HepG2 (cell line): Measurements from ENCODE around the gene HMX1. TPM values are rescaled to one million over a fixed set of nuclear protein-coding genes. Genes with fewer than 3 reads are reported as not detected.

Experiments used
- GTF3A ChIP-seq: sonication (generic); formaldehyde crosslinking; conservative IDR thresholded peaks from 2 replicates; pipeline ENCODE4 v1.4.0; 2020; ENCODE audit warnings: mild to moderate bottlenecking, missing genetic modification reagents
- PCBP2 ChIP-seq: fragments of 200-400 bp; formaldehyde crosslinking; optimal IDR thresholded peaks from 2 replicates; pipeline ENCODE3; 2018; ENCODE audit warnings: low read length, low read depth; ENCODE audit not compliant: poor library complexity, severe bottlenecking
- ZNF343 ChIP-seq: sonication (generic); formaldehyde crosslinking; IDR thresholded peaks from 2 replicates; pipeline ENCODE4 v1.4.0; 2020; ENCODE audit warnings: mild to moderate bottlenecking, missing genetic modification reagents
- ZNF546 ChIP-seq: sonication (generic); formaldehyde crosslinking; conservative IDR thresholded peaks from 2 replicates; pipeline ENCODE4 v1.8.1; 2023; ENCODE audit warnings: mild to moderate bottlenecking, missing genetic modification reagents
- ZNF773 ChIP-seq: sonication (generic); formaldehyde crosslinking; IDR thresholded peaks from 2 replicates; pipeline ENCODE4 v1.4.0; 2020; ENCODE audit warnings: missing genetic modification reagents, borderline replicate concordance
- ZNF782 ChIP-seq: sonication (generic); formaldehyde crosslinking; IDR thresholded peaks from 2 replicates; pipeline ENCODE4 v1.4.0; 2020; ENCODE audit warnings: missing genetic modification reagents, mild to moderate bottlenecking, borderline replicate concordance
- polyA plus RNA-seq, 8 experiments: library from polyadenylated mRNA; depleted of rRNA in 3 of 8; stranded (reverse) in 7 of 8; unstranded in 1 of 8; fragments of >200 nt; fragmentation: Illumina TruSeq in 4 of 8; extraction: Trizol in 4 of 8; gene quantifications; 2 replicates each; pipeline versions ENCODE4 v1.2.1 to v1.2.3, GENCODE V29; 2011 to 2016; ENCODE audit warnings: low read depth in 4 of 8, missing spikeins in 1 of 8, mixed read lengths in 1 of 8; ENCODE audit not compliant: insufficient read depth in 1 of 8
- total RNA-seq, 5 experiments: library from RNA; depleted of rRNA; stranded (reverse); fragments of >200 nt; fragmentation: Illumina TruSeq; extraction: Trizol; gene quantifications; 2 replicates each; pipeline ENCODE4 v1.2.3, GENCODE V29; 2016; ENCODE audit warnings: low read depth in 1 of 5
- TF ChIP-seq, protein P1 (sequence below): fragments of 450-650 bp; IDR thresholded peaks from 2 replicates; pipeline ENCODE4 v1.6.1; 2017; ENCODE audit warnings: mild to moderate bottlenecking
- TF ChIP-seq, protein P2 (sequence below): sonication (generic); formaldehyde crosslinking; IDR thresholded peaks from 2 replicates; pipeline ENCODE4 v1.4.0; 2020; ENCODE audit warnings: mild to moderate bottlenecking, low read depth, missing genetic modification reagents
- TF ChIP-seq, protein P3 (sequence below): sonication (generic); formaldehyde crosslinking; IDR thresholded peaks from 2 replicates; pipeline ENCODE4 v1.5.0; 2020; ENCODE audit warnings: mild to moderate bottlenecking, low read depth, missing genetic modification reagents, borderline replicate concordance
- TF ChIP-seq, protein P4 (sequence below): IDR thresholded peaks from 2 replicates; pipeline ENCODE4 v1.6.1; 2012; ENCODE audit warnings: low read length, improper control_type of control experiment

Gene HMX1
- total and polyA plus RNA-seq, 2 of the 13 experiments (the other 11 are each of a cell fraction or from before 2014, with no cell fraction given), result not detected

DNA sequence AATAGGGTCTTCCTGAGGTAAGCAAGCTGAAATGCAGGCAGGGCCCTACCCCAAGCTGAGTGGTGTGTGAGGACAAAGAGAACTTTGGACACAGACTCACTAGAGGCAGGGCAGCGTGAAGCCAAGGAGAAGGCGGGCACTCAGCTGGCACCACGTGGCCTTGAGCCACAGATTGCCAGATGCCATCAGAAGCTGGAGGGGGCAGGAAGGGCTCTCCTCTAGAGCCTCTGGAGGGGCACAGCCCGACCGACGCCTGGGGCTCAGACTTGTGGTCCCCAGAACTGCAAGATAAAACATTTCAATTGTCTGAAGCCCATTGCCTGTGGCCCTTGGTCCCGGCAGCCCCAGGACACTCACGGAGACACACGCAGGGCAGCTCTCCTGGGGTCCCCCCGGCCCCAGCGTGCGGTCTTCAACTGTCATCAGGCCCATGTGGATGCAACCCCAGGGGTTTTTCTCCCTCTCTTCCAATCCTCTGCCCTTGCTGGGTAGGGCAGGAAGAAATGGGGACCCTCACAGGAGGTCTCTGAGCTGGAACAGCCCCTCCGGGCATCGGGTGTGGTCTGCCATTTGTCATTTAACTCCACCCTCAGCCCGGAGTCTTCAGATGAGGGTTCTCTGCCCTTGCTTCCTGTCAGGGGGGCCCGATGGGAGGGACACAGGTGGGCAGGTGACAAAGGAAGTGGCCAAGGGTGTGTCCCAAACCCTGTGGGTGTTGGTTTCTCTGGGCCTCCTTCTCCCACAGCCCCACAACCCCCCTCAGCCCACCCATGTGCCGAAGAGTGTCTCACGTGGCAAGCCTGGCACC lies 22.2 kb downstream of the HMX1 start (continued):
- TF ChIP-seq, protein P1, sequence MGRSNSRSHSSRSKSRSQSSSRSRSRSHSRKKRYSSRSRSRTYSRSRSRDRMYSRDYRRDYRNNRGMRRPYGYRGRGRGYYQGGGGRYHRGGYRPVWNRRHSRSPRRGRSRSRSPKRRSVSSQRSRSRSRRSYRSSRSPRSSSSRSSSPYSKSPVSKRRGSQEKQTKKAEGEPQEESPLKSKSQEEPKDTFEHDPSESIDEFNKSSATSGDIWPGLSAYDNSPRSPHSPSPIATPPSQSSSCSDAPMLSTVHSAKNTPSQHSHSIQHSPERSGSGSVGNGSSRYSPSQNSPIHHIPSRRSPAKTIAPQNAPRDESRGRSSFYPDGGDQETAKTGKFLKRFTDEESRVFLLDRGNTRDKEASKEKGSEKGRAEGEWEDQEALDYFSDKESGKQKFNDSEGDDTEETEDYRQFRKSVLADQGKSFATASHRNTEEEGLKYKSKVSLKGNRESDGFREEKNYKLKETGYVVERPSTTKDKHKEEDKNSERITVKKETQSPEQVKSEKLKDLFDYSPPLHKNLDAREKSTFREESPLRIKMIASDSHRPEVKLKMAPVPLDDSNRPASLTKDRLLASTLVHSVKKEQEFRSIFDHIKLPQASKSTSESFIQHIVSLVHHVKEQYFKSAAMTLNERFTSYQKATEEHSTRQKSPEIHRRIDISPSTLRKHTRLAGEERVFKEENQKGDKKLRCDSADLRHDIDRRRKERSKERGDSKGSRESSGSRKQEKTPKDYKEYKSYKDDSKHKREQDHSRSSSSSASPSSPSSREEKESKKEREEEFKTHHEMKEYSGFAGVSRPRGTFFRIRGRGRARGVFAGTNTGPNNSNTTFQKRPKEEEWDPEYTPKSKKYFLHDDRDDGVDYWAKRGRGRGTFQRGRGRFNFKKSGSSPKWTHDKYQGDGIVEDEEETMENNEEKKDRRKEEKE, result no peak
- TF ChIP-seq, protein P2, sequence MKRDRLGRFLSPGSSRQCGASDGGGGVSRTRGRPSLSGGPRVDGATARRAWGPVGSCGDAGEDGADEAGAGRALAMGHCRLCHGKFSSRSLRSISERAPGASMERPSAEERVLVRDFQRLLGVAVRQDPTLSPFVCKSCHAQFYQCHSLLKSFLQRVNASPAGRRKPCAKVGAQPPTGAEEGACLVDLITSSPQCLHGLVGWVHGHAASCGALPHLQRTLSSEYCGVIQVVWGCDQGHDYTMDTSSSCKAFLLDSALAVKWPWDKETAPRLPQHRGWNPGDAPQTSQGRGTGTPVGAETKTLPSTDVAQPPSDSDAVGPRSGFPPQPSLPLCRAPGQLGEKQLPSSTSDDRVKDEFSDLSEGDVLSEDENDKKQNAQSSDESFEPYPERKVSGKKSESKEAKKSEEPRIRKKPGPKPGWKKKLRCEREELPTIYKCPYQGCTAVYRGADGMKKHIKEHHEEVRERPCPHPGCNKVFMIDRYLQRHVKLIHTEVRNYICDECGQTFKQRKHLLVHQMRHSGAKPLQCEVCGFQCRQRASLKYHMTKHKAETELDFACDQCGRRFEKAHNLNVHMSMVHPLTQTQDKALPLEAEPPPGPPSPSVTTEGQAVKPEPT, result no peak
- TF ChIP-seq ZNF773 (CRISPR knock-in tag) (no peak), ZNF343 (CRISPR knock-in tag) (no peak), ZNF546 (CRISPR knock-in tag) (no peak), GTF3A (no peak), ZNF782 (CRISPR knock-in tag) (no peak), PCBP2 (no peak)
- TF ChIP-seq, protein P3, sequence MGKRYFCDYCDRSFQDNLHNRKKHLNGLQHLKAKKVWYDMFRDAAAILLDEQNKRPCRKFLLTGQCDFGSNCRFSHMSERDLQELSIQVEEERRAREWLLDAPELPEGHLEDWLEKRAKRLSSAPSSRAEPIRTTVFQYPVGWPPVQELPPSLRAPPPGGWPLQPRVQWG, result no peak
- TF ChIP-seq, protein P4, sequence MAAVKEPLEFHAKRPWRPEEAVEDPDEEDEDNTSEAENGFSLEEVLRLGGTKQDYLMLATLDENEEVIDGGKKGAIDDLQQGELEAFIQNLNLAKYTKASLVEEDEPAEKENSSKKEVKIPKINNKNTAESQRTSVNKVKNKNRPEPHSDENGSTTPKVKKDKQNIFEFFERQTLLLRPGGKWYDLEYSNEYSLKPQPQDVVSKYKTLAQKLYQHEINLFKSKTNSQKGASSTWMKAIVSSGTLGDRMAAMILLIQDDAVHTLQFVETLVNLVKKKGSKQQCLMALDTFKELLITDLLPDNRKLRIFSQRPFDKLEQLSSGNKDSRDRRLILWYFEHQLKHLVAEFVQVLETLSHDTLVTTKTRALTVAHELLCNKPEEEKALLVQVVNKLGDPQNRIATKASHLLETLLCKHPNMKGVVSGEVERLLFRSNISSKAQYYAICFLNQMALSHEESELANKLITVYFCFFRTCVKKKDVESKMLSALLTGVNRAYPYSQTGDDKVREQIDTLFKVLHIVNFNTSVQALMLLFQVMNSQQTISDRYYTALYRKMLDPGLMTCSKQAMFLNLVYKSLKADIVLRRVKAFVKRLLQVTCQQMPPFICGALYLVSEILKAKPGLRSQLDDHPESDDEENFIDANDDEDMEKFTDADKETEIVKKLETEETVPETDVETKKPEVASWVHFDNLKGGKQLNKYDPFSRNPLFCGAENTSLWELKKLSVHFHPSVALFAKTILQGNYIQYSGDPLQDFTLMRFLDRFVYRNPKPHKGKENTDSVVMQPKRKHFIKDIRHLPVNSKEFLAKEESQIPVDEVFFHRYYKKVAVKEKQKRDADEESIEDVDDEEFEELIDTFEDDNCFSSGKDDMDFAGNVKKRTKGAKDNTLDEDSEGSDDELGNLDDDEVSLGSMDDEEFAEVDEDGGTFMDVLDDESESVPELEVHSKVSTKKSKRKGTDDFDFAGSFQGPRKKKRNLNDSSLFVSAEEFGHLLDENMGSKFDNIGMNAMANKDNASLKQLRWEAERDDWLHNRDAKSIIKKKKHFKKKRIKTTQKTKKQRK, result no peak
